Activated T-cell treated with anti-CD3 and anti-CD28 coated beads for 24 hours (primary cell): ENCODE measurements around the gene HOXB8.

Source experiments
- DNase-seq: peaks from one replicate; pipeline ENCODE4 v3.0.0-alpha.2; 2020; ENCODE audit warnings: low read depth

The HOXB8 gene

GRCh38 chr17:48596000-48596734 is 18.9 kb downstream of the HOXB8 start:
- DNase-seq = no peak

GRCh38 chr17:48595278-48595999 is 19.7 kb downstream of the HOXB8 start:
- DNase-seq = no peak

GRCh38 chr17:48594538-48595277 is 20.4 kb downstream of the HOXB8 start:
- no peak for DNase-seq

- DNase-seq = peak; percentile 75
These were observed 21.1 kb downstream of the HOXB8 start for GRCh38 chr17:48593840-48594537.

GRCh38 chr17:48593126-48593829 is 21.8 kb downstream of the HOXB8 start, which contains the start of gene HOXB5:
HOXB5 (minus strand) TSS chr17:48593779; CDS start chr17:48593682, 97 bp downstream.
- DNase-seq = no peak

- no peak for DNase-seq
These were observed 22.5 kb downstream of the HOXB8 start for GRCh38 chr17:48592577-48592976.

- no peak for DNase-seq
These were observed 23.0 kb downstream of the HOXB8 start for GRCh38 chr17:48592057-48592514.

GRCh38 chr17:48591255-48592056 is 23.6 kb downstream of the HOXB8 start:
- no peak for DNase-seq

- DNase-seq = no peak
These were observed 24.4 kb downstream of the HOXB8 start for GRCh38 chr17:48590607-48591161.

GRCh38 chr17:48589831-48590606 is 25.1 kb downstream of the HOXB8 start, which contains the start of gene HOXB3:
HOXB3 (minus strand) TSS chr17:48590241; CDS start chr17:48552474, 37,767 bp downstream.
- no peak for DNase-seq

- DNase-seq = no peak
These were observed 25.8 kb downstream of the HOXB8 start for GRCh38 chr17:48589060-48589830.

GRCh38 chr17:48588528-48588927 is 26.6 kb downstream of the HOXB8 start:
- DNase-seq = no peak

- no peak for DNase-seq
These were observed 27.0 kb downstream of the HOXB8 start for GRCh38 chr17:48588074-48588415.

- no peak for DNase-seq
These were observed 27.6 kb downstream of the HOXB8 start for GRCh38 chr17:48587276-48588073.

- DNase-seq = no peak
These were observed 28.5 kb downstream of the HOXB8 start for GRCh38 chr17:48586355-48587258.

- no peak for DNase-seq
These were observed 30.8 kb downstream of the HOXB8 start for GRCh38 chr17:48584223-48584741.
